NCI-H1694 treated with DMSO at 0.1 percent for 48 hours (cell line): ENCODE measurements around the gene HPS3.

Experiments used
- DNase-seq: peaks from one replicate; lab custom pipeline; 2025; lab: John Stamatoyannopoulos, UW

Gene HPS3

DNA sequence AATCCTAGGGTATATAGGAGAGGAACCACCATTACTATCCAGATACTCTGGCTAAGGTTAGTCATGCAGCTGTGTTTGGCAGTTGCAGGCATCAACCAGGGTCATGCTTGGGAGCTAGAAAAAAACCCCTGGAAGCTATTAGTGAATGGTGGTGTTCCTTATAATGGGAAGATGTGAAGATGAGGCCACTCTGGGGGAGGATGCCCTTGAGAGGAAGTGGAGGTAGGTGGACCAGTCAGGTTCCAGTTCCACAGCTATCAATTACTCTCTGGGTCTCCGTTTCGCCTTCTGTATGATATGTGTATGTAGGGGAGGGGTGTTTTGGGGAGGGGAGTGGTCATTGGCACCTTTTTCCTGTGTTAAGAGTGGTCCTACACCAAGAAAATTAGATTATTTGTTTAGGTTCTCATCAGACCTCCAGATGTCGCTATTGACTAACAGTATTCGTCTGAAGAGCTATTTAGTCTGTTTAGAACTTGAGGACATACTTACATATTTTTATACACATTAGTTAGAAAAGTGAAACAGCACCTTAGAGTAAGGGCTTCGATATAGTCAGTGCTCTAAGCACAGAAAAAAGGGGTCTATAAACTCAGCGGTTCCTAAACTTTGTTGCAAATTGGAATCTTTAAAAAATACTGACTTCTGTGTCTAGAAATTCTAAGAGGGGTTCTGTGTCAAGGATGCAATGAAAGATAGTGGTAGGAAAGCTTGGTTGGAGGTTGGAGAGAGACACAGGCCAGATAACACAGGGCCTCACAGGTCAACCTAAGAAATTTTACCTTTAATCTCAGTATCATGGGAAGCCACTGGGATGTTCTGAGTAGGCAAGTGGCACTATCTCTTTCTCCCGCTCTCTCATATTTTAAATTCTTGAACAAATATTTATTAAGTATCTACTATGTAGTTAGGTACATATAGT, 9.1 kb upstream of the HPS3 start:
- DNase-seq: peak; percentile 45

DNA sequence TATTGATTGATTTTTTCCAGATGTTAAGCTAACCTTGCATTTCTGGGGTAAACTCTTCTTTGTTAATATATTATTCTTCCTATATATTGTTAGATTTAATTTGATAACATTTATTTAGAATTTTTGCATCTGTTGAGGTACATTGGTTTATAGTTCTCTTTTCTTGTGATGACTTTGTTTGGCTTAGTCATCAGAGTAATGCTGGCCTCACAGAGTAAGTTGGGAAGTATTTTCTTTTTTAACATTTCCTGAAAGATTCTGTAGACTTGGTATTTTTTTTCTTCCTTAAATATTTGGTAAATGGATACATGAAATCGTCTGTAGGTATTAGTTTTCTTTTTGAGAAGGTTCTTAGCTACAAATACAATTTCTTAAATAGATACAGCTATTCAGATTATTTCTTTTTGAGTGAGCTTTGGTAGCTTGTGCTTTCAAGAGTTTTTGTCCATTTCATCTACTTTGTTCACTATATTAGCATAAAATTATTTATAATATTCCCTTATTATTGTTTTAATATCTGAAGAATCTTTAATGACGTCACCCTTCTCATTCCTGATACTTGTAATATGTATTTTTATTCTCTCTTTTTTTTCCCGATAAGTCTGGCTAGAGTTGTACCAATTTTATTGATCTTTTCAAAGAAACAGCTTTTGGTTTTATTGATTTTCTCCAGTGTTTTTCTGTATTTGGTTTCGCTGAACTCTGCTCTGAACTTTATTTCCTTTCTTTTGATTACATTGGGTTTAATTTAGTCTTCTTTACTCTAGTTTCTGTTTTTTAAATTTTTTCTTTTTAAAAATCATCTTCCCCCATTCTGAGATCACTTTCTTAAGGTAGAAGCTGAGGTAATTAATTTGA, 6.5 kb upstream of the HPS3 start:
- DNase-seq: no peak

DNA sequence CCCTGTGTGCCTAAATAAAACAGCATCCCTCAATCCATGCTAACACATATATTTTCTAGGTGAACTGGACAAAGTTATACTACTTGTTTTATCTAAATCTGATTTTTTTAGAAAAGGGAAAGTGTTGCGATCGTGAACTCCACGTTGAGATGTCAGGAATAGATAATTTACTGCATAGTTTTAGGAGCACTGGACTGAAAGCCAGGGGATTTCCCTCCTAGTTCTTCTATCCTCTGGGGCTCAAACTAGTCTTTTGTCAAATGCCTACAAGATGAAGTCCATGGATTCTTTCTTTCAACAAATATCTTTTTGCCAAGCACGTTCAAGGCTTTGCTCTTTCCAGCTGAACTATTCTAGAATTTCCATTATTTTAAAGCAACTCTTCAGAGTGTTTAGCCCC, 617 bp upstream of the HPS3 start:
- DNase-seq: no peak

DNA sequence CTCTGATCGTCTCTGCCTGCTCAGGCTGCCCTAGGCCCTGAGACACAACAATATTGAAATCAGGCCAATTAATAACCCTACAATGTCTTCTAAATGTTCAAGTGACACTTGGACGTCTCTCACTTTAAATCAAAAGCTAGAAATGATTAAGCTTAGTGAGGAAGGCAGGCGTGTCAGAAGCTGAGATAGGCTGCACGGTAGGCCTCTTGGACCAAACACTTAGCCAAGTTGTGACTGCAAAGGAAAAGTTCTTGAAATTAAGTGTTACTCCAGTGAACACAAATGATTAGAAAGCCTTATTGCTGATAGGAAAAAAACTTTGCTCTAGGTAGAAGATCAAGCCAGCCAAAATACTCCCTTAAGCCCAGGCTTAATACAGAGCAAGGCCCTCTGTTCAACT, 2.2 kb downstream of the HPS3 start:
- no peak for DNase-seq

DNA sequence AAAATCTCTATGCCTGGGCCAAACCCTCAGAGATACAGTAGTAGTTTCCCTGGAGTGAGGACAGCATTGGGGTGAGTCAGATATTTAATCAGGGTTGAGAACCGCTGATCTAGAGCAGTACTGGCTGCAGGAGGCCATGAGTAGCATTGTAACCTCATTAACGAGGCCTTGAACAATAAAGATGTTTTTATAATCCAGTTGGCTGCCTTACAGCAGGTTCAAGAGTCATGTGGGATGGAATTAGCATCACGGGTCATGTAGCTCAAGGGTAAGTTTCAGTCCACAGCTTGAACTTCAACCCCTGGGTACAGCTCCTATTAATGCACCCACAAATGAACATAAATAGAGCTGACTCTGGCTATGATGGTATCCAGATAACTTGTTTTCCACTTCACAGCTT, 5.1 kb downstream of the HPS3 start:
- DNase-seq: no peak

DNA sequence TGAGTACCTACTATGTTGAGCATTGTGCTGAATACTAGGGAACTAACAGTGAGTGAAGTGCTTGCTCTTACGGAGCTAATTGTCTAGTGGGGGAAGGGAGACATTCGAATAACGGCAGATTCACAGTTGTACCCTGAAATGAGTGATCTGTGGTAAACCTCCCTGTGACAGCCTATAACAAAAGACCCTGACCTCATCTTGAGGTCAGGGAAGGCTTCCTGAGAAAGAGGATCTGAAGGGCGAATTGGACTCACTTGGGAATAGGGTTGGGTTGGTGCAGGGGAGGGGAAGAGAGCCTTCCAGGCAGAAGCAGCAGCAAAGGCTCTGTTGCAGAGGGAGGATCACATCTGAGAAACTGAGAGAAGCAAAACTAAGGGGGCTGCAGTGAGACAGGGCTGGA, 13.2 kb downstream of the HPS3 start:
- DNase-seq: no peak

DNA sequence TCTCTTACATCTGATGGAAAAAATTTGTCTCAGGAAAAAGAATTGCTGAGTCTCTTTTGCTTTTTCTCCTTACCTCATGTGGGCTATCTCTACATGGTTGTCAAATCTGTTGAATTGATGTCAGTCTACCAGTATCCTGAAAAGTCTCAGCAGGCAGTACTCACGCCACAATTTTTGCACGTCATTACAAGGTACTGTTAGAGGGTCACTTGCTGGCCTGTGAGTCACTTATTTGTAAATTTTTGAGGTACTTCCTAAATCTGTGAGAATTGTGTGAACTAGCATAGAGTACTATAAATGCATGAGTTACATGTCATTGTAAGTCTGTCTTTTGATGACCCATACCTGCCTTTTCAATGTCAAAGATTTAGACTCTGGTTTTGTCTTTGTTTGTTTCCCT, 15.9 kb downstream of the HPS3 start:
- no peak for DNase-seq

DNA sequence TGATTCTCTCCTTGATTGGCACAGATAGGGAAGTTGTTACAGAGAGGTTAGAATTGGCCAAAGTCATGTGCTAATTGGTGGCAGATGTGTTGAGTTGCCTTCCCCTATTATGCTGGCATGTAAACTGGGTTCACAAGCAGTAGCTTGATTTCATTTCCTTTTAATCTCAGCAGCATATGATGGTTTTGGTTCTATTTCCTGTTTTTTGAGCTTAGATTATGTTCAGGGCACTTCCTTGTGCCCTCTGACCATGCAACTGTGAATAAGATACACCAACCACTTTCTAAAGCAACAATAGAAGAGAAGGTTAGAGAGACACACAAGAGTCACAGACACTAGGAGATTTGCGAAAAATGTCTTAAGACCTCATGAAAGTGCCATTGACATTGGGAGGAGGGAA, 16.5 kb downstream of the HPS3 start:
- no peak for DNase-seq

DNA sequence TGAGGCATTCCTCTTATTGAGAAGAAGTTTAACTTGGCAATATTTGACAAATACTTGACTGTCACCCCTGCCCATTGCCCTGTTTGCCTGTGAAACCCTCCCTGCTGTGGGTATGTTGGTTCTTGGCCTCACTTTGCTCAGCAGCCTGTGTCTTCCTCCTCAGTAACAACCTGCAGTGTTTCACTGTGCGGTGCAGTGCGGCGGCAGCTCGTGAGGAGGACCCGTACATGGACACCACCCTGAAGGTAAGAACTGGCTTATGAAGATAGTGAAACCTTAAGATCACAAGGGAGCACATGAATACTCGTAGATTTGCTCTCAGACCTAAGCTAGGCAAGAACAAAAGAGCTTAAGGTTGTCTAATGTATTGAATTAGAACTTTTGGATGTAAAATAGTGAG, 21.0 kb downstream of the HPS3 start:
- no peak for DNase-seq

DNA sequence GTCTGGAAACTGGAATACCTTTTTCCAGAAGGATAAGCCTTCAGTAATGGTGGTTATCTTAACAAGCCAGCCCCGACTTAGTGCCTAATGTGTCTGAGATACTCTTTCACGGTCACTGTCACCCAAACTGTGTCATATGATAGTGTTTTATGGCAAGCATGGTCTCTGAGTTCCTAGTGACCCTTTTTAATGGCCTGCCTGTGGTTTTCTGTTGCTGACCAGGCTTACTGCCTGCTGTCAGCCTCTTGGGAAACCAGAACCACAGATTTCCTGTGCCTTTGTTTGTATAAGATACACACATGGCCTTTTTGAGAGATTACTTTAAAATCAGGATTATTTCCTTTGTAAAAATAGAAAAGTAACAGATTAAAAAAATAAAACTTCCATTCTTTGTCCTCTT, 22.4 kb downstream of the HPS3 start:
- no peak for DNase-seq

DNA sequence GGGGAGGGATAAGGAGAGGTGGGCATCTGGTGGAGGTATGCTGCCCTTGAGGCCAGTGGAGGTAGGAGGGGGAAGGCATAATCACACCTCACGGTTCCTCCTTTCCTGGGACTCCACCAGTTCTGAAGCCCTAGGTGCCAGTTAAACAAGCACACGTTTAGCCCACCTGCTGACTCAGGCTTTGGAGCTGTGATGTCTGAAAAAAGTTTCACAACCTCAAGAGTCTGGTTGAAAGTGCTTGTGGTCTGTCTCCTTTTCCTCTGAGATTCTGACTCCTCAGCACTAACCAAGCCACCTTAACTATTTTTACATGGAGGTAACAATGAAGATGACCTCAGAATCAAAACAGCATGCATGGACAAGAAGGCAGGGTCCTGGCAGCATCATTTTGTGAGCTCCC, 23.0 kb downstream of the HPS3 start:
- no peak for DNase-seq

DNA sequence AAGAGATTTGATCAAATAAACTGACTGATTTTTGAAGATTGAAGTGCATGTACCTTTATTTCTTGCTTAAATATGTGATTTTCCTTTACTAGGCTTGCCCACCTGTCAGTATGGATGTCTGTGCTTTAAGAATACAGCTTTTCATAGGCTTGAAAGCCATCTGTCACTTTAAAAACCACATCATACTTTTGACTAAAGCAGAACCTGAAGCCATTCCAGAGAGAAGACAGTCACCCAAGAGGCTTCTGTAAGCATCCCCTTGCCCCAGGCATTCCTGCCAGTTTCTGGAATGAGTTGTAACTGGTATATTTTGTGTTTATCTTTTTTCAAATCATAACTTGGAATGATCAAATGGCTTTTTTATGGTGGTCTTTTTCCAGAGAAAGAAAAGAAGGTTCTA, 24.0 kb downstream of the HPS3 start:
- DNase-seq: no peak

DNA sequence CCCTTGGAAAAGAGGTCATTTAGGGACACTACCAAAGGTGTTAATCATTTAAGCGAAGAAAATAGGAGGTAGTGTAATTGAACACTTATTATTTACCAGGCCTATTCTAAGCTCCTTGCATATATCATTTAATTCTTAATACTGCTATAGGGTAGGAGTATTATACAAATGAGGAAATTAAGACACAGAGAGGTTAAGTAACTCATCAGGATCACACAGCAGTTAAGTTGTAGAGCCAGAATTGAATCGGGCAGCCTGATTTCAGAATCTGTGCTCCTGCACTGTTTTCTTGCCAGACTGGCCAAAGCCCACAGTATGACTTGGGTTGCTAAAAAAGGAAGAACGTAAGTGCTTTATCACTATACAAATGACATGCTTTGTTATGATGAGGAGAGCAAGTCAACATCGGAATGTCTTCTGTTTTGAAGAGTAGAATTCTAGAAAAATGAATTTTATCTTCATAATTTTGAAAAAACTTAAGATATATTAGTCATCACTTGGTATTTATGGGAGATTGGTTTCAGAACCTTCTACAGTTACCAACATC, 31.4 kb downstream of the HPS3 start:
- DNase-seq: no peak

DNA sequence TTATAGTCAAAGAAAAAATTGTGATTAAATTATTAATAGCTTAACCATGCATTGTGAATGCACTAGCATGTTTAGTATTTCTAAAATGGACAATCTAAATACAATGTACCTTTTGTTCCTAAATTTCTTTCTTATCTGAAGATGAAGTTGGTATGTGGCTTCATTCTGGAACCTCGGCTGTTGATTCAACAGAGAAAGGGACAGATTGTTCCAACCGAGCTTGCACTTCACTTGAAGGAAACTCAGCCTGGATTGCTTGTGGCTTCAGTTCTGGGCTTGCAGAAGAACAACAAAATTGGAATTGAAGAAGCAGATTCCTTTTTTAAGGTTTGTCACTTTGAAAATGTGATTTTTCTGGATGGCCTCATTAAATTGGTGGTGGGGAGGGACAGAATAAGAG, 32.6 kb downstream of the HPS3 start:
- no peak for DNase-seq

DNA sequence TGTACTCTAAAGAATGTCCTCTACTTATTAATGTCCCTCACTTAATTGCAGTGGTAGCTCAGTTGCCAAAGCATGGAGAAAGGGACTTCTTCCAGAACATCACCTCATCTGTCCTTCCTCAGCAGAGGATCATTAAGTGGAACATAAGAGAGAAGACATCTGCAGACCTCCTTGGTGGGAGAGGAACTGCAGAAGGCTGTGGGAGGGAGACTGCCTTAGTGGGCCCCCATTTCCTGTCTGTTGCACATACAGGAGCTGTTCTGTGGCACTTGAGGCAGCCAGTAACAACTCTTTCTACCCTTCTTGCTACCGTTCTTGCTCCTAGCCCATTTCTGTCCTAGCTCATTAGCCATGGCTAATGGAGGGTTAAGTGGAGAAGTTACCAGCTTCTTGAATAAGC, 33.6 kb downstream of the HPS3 start:
- no peak for DNase-seq

DNA sequence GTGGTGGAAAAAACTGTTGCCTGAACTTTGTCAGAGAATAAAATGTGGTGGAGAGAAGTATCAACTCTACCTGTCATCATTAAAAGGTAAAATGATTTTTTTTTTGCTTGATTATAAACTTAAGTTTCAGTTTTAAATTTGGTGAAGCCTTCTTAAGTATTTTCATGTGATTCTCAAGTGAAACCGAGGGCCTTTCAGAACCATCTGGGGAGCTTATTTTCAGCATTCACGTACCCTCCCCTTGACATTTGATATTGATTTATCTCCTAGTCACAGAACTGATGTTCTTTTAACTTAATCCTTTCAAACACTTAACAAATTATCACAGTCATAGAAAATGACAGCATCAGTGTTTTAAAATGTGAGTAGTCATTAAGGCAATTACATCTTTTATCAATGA, 38.5 kb downstream of the HPS3 start:
- DNase-seq: no peak

DNA sequence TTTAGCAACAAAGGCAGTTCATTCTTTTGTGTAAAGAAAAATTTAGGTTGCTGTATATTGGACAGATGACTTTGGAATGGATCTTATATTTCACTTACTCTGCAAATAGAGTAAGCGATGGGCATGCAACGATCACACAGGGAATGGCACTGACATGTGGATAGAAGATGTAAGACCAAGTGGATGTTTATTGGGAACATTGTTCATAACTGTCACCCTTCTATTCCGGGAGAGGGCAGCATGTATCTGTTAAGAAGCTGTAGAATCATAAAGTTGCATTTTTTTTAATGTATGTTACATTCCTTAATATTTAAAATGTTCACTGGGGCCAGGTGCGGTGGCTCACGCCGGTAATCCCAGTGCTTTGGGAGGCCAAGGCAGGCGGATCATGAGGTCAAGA, 41.2 kb downstream of the HPS3 start:
- DNase-seq: no peak

DNA sequence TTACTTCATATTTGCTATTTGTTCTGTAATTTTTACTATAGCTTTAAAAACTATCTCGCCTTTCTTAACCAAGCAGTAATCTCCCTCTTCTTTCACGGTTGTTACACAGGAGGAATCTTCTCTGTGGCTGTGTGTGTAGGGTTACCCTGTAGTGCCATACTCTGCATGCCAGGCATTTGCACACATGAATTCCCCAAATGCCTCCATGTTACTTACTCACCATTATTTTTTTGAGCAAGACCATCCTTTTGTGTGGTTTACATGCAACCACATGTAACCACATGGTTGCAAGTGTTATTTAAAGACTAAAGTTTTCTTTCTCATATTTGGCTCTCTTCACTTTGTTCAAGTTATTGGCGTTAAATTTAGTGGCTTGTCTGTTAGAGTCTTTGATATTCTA, 45.5 kb downstream of the HPS3 start:
- DNase-seq: no peak

DNA sequence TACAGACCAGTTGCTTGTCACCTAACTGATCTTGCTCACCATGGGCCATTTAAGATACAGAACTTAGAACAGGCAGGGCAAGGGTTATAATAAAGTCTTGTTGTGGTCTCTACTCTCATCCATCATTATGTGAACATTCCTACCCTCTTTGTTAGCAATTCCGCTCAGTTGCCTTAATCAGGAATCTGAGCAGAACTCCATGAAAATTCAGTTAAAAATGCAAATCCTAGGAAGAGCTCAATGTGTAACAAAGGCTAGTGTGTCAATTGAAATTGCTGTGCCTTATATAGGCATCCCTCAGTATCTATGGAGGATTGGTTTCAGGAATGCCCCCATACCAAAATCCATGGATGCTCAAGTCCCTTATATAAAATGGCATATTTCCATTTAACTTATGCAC, 47.7 kb downstream of the HPS3 start:
- DNase-seq: no peak

DNA sequence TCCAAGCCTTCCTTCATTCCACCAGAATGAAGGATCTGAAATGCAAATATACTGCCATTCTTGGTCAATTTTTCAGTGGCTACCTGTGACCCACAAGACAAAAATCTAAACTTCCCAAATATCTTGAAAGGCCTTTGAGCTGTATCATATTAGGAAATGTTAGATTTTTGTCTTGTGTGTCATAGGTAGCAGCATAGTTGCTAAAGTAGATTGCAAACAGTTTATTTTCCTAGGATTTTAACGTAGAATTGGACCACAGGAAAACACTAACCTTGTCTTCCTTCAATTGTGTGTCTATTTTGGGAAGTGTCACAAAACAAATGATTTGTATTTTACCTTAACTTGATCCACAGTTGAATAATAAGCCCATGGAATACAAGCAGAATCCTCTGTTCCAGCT, 49.8 kb downstream of the HPS3 start:
- DNase-seq: no peak

DNA sequence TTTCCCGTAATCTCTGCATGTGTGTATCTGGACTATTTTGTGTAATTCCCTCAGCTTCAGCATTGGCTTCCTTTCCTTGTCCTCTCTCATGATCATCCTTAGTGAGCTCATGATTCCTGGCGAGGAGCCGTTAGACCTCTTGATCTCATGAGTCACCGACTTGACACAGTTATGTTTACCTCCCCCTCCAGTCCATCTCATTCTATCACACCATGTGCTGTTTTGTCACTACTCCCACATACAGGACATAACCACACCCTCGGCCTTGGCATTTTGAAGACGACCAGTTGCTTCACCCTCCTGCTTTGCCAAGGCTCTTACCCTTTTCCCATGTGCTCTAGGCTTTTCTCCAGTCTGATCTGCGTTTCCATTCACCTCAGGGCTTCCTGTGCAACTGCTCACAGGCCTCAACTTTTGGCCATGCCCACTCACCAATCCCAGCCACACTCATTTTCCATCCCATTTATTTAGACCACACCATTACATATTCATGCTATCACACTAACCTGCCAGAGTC, 50.7 kb downstream of the HPS3 start:
- no peak for DNase-seq

DNA sequence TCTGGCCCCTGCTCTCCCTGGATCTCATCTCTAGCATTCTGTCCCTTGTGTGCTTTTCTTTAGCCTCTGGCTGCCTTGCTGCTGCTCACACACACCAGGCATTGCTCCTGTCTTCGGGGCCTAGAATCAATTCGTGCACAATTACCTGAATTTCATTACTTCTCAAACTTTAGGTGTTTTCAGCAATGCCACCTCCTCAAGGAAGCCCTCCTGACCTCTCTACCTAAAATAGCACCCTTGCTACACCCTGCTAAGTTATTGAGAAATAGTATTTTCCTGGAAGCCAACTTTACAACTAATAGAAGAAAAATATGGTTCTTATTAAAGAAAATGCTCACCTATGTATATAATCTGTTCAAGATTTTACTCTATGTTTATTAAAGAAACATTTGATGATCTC, 51.7 kb downstream of the HPS3 start:
- DNase-seq: no peak

DNA sequence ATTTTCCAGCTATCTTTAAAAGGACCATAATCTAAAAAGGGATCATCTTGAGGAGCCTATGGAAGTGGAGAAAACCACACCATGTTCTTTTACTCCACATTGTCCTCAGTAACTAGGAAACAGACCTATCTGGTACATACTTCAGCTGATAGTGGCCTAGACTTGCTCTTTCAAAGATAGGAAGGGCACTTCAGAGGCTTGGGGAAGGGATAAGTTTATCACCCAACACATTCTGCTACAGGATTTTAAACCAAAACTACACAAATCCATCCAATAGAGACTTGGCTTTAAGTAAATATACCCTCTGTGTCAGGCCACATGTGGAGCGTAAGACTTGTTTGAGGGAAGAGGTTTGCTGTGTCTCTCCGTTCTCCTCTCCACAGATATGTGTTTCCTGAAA, 56.8 kb downstream of the HPS3 start:
- DNase-seq: no peak
